Stimulated activated CD8-positive, alpha-beta memory T cell treated with anti-CD3 and anti-CD28 coated beads, Interleukin-12 subunit alpha, Interleukin-12 subunit beta, amount 100 ng/mL, for 24 hours (primary cell): ENCODE data around the gene FCHSD2.
"Not testable (repeated sequence)": the region's sequence is repeated elsewhere in the genome, so short reads cannot be mapped to it uniquely, and the experiment has no call there.

Source experiments
- DNase-seq: peaks from one replicate; pipeline ENCODE4 v3.0.0-alpha.2; 2020; ENCODE audit errors: extremely low read depth

FCHSD2 gene

DNA sequence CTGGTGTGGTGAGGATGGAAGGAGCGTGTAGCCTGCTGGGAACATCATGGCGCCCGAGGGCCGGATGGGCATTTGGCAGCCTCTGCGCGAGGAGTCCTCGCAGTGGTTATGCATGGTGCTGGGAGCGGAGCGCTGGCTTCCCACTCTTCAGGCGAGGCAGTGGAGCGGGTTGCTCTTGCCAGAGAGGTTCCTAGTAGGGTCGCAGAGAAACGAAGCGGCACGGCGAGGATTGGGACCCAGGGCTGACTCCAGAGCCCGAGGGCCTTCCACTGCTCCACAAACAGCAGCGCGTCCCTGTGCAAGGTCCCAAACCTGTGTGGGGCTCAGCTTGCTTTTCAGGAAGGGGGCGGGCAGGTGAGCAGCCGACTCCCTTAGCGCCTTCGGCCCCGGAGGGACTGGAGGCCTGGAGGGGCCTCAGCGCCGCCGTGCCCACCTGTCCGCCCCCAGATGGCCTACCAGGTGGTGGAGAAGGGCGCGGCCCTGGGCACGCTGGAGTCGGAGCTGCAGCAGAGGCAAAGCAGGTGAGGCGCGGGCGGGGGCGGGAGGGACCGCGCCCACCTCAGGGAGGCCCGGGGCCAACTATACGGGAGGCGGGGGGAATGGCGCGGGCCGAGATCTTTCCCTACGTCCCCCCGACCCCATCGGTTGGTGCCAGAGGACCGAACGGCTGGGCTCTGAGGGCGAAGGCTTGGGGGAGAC lies 320.7 kb downstream of the FCHSD2 start:
- no peak for DNase-seq

DNA sequence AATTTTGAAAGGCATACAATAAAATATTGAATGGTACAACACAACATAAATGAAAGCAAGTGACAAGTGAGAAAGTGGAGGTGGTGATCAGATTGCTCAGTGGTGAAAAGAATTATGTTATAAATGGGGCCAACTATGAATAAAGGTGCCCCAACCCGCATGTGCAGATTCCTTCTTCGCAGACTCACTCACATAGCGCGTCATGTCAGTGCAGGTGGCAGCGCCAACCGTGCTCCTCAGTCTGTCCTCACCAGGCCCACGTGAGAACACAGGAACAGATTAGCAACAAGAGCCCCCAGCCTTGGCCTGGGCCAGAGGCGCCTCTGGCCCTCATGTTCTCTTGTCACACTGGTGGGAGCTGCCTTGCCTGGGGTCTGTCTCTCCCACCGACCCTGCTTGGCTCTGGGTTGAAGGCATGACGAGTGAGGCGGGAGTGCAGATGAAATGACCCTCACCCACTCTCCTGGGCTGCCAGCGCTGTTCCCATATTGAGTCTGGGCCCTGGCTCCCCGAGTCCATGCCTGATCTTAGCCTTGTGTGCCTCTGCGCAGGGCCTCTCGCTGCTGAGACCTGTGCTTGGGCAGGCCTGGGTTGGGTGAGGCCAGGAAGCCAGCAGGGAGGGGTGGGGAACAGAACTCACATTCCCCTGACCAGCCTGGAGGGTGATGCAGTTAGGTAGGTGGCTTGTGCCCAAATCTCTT lies 321.5 kb downstream of the FCHSD2 start:
- DNase-seq = no peak

DNA sequence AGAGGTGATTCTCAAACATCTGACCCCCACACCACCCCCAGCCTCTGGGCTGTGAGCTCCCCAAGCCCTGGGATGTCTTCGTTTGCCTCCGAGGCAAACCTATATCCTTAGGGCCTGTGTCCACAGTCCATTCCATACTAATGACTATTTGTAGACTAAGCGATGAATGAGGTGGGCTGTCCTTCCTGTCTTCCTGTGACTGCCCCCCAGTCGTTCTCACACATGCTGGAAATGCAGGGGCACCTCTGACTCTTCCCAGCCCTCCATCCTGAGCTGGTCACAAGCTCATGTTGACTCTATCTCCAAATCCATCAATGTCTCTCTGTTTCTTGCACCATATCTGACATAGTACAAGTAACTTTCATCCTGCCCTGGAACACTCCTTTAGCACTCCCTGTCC lies 323.1 kb downstream of the FCHSD2 start:
- DNase-seq = no peak

DNA sequence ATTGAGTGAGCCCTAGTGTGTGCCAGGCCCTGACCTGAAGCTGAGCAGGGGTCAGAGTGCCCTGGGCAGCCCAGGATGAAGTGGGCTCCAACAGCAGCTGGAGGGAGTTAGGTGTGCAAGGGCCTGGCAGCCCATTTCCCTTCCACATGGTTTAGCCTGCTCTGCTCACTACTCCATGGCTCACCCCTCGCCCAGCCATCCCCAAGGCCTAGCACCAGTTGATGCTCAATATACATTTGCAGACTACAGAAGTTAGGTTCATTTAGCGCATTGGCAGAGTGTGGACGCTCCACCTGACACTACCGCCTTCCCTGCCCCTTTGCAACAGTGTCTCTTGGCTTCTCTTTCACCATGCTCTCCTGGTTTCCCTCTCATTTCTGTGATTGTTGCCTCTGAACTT lies 324.2 kb downstream of the FCHSD2 start:
- DNase-seq = no peak

DNA sequence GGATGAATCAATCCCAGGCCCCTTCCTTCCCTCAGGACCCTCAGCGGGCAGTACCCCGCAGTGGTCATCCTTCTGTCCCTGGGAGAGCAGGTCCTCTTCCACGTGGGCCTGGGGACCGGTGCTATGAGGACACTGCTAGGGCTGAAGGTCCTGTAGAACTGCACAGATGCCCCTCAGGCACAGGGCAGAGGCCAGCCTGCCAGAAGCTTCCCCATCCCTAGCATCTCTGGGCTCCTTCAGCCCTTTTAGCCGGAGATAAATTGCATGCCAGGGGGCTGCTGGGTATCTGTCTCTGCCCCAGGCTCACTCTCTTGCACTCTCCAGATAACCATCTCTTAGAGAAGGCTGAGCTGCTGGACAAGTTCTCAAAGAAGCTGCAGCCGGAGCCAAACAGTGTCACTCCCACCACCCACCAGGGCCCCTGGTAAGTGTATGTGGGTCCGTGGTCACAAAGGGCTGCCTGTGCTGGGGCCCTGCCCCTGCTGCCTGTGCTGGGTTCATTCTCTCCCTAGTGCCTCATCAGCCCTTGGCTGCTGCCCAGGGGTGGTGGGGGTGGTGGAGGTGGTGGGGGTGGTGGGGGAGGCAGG lies 325.6 kb downstream of the FCHSD2 start:
- DNase-seq = no peak

DNA sequence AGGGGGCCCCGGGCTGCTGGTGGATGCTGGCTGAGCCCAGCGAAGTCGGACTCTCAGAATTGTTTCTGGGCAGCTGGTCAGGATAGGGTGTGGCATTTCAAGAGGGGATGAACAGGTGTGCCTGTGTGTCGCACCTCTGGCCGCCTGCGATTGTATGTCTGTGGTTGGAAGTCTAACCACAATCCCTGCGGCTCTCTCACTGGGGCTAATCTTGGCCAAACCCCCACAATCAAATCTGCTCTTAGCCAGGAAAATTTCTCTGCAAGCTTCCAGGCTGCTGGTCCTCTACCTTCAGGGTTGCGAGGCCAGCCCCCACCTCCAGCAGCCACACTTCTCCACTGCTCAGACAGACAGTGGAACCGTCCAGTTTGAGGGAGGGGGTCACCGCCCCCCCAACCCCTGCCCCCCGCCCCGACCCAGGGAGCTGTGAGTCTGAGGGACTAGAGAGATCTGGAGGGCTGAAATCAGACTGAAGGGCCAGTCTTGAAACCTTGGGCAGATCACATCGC lies 327.0 kb downstream of the FCHSD2 start:
- no peak for DNase-seq

DNA sequence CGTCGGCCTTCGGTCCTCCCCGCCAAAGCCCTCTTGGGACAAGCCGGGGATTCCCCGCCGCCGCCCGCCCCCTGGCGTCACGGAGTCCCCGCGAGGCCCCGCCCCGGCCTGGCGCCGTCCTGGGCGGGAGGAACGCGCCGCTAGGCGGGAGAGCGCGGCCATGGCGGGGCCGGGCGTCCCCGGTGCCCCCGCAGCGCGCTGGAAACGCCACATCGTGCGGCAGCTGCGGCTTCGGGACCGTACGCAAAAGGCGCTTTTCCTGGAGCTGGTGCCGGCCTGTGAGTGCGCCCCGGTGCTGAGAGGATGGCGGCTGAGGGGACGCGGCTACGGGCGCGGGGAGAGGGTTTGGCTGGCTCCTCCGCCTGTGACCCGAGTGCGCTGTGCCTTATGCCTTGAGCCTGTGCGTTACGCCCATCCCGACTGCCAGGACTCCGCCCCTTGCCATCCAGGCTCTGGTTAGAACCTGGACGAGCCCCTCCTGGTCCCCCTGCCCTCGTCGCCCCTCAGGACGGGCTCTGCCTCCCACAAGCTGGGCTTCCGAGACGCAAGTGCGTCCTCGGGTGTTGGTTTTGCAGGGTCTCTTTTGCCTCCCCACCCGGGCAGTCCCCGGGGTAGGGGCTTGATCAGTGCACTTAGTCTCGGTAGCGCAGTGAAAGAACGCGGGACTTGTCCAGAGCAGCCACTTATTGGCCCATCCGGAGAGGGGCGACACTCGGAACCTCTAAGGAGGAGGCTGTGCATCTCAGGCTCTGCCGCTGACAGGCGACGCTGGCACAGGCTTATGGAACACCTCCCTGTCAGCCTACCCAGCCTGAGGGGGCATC lies 327.6 kb downstream of the FCHSD2 start, which contains the start of gene ATG16L2:
TSS of gene ATG16L2 (plus strand) at position 126 of the 824 bp plus-strand sequence. CDS start at position 161, 35 bp downstream.
- DNase-seq = peak; percentile 74

DNA sequence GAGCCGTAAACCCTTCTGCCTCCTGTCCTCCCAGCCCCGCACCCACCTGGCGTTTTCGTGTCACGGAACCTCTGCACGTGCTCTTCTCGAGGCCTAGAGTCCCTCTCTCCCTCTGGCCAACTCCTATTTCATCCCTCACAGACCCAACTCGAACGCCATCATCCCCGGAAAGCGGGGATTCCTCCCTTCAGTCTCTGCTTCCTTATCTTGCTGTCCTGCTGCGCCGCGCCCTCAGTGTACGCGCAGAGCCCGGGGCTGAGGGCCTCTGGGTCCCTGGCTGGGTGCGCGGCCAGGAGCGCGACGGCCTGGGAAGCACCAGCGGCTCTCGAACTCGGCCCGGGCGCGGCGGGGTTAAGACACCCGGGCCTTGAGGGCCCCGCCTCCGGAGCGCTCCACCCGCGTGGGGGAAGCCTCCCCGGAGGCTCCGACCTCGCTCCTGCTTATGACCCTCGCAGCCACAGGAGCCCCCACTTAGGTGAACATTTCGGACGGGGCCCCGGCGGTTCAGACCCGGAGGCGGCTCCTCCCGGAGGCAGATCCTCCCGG lies 328.3 kb downstream of the FCHSD2 start:
- DNase-seq = peak; percentile 58

DNA sequence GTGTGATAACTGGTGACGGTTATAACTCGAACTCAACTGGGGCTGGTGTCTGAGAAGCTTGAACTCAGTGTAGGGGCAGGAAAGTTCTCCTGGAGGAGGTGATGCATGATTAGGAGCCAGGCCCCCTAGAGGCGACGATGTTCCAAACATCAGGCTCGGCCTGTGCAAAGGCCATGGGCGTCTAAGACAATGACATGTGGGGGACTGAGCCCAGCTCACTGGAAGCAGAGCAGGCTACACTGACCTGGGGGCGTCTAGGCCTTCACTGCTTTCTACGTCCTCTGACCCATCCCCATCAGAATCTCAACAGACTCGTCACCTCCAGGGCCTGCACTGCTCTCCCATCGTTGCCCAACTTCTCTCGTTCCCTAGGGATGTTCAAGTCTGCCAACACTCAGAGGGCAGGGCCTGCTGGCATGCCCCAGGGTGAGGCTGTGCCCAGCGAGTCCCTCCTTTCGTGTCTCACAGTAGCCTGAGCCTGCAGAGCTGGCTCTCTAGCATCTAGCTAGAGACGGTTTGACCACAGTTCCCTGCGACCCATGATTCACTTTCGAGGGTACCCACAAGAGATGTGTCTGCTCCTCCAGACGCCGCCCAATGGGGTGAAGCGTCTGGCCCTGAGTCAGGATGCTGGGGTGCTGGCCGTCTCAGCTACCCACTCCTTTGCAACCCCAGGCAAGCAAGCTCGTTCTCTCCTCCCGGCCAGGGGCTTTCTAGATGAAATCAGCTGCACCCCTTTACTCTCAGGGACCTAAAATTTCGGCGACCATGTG lies 329.0 kb downstream of the FCHSD2 start:
- peak; percentile 57 for DNase-seq

DNA sequence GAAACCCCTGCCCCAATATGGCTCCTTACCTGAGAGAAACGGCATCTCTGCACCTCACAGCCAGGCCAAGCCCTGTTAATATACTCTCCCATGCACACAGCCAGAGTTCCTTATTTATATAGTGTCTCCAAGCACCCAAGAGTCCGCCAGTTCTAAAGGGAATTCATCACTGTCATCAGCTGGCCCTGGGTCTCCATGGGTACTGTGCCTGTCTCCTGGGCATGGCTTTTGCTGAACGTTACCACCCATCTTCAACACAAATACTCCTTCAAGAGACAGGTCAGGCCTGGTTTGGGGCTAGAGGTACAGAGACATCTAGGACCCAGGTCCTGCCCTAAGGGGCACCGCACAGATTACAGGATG lies 329.5 kb downstream of the FCHSD2 start:
- DNase-seq = no peak

DNA sequence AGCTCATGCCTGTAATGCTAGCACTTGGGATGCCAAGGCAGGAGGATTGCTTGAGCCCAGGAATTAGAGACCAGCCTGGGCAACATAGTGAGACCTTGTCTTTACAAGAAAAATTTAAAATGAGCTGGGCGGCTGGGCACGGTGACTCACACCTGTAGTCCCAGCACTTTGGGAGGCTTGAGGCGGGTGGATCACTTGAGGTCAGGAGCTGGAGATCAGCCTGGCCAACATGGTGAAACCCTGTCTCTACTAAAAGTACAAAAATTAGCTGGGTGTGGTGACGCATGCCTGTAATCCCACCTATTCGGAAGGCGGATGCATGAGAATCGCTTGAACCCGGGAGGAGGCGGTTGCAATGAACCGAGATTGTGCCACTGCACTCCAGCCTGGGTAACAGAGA lies 330.4 kb downstream of the FCHSD2 start:
- not testable (repeated sequence) for DNase-seq

DNA sequence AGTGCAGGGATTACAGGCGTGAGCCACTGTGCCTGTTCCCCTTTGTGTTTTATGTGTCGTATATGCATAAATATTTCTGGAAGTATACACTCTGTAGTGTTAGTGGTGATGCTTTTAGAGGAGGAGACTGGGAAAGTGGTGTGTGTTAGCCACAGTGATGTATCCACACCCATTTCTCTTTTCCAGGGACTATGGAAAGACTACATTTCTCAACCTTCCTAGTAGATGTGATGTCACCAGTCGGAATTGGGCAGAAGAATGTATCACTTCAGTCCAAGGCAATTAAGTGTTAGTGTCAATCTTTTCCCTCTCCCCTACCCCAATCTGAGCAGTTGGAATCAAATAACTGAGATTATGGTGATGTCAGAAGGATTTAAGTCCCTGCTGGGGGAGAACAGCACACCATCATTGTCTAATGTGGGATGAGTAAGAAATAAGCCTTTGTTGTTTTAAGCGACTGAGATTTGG lies 333.8 kb downstream of the FCHSD2 start:
- no peak for DNase-seq

DNA sequence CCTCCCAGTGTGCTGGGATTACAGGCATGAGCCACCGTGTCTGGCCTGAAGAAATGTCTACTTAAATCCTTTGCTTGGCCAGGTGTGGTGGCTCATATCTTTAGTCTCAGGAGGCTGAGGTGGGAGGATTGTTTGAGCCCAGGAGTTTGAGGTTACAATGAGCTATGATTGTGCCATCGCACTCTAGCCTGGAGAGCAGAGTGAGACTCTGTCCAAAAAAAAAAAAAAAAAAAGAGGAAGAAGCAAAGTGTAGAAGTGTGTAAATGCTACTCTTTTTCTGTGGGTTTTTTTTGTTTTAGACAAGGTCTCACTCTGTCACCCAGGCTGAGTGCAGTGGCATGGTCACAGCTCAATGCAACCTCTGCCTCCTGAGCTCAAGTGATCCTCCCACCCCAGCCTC lies 334.3 kb downstream of the FCHSD2 start:
- DNase-seq = no peak

DNA sequence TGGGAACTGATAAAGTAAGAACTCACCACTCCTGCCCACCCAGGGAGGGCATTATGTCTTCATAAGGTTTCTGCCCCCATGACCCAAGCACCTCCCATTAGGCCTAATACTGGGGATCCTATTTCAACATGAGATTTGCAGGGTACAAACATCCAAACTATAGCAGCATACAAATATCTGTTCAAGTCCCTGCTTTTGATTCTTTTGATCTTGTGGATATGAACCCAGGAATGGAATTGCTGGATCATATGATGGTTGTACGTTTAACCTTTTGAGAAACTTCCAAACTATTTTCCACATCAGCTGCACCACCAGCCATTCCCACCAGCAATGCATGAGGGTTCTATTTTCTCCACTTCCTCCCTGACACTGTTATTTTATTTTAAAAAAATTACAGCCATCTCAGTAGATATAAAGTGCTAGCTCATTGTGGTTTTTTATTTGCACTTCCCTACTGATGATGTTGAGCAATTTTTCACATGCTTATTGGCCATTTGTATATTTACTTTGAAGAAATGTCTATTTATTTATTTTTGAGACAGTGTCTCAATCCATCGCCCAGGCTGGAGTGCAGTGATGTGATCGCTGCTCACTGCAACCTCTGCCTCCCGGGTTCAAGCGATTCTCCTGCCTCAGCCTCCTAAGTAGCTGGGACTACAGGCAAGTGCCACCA lies 335.0 kb downstream of the FCHSD2 start:
- no peak for DNase-seq

DNA sequence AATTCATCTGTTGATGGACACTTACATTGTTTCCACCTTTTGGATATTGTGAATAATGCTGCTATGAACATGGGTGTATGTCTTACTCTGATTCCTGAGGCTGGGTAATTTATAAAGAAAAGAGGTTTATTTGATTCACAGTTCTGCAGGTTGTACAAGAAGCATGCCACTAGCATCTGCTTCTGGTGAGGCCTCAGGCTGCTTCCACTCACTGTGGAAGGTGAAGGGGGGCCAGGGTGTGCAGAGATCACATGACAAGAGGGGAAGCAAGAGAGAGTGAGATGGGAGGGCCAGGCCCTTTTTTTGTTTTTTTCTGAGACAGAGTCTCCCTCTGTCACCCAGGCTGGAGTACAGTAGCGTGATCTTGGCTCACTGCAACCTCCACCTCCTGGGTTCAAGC lies 335.7 kb downstream of the FCHSD2 start:
- not testable (repeated sequence) for DNase-seq

DNA sequence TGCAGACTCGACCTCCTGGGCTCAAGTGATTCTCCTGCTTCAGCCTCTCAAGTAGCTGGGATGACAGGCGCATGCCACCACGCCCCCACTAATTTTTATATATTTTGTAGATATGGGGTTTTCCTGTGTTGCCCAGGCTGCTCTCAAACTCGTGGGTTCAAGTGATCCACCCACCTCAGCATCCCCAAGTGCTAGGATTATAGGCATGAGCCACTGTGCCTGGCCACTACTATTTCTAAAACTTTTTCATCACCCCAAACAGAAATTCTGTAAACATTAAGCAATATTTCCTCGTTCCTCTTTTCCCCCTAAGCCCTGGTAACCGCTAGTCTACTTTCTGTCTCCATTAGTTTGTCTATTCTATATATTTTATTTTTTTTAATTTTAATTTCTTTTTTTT lies 336.9 kb downstream of the FCHSD2 start:
- DNase-seq = no peak

DNA sequence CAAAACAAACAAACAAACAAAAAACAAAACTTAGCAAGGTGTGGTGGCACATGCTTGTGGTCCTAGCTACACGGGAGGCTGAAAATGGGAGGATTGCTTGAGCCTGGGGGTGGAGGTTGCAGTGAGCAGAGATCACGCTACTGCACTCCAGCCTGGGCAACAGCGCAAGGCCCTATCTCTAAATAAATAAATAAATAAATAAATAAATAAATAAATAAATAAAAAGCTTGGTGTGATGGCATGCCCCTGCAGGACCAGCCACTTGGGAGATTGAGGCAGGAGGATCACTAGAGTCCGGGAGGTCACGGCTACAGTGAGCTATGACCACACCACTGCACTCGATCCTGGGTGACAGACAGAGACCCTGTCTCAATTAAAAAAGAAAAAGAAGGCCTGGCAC lies 339.3 kb downstream of the FCHSD2 start:
- no peak for DNase-seq

DNA sequence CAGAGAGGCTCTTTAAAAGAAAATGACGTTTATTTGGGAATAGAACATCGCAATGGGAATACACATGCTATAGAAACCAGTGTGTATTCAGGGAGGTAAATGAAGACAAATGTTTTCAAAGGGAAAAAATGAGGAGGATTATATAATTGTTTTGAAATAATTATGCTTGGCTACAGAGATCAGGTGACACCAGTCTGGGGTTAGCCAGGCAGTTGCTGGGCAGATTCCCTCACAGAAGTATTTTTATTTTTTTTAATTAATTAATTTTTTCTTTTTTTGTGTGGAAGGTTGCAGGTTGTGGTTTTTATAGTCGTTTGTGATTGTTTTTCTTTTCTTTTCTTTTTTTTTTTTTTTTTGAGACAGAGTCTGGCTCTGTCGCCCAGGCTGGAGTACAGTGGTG lies 342.7 kb downstream of the FCHSD2 start:
- no peak for DNase-seq

DNA sequence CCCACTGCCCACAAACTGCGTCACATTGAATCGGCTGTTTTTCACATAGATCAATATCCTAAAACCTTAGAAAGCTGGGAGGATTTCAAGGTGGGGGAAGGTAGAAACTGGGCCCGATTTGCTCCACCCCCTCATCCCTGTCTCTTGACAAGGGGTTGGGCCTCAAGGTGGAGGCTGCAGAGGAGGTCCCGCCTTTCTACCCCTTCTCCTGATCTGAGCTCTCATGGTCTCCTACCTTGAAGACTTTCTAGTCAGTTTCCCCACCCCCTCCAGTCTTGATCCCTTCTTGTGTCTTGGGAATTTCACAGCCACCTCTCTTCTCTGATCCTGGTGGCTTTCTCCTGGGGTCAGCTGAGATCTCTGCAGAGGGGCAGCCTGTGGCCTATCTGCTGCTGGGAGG lies 343.8 kb downstream of the FCHSD2 start:
- no peak for DNase-seq
